ENCODE results near the gene TANGO6. TPM values are rescaled to one million over a fixed set of nuclear protein-coding genes. Genes with fewer than 3 reads are reported as not detected.
A peak's percentile ranks its signal among the peaks of the same experiment; 100 is the strongest.

Gene TANGO6
- total RNA-seq, 1 donor from 2014 or later, result 11.1 TPM

DNA sequence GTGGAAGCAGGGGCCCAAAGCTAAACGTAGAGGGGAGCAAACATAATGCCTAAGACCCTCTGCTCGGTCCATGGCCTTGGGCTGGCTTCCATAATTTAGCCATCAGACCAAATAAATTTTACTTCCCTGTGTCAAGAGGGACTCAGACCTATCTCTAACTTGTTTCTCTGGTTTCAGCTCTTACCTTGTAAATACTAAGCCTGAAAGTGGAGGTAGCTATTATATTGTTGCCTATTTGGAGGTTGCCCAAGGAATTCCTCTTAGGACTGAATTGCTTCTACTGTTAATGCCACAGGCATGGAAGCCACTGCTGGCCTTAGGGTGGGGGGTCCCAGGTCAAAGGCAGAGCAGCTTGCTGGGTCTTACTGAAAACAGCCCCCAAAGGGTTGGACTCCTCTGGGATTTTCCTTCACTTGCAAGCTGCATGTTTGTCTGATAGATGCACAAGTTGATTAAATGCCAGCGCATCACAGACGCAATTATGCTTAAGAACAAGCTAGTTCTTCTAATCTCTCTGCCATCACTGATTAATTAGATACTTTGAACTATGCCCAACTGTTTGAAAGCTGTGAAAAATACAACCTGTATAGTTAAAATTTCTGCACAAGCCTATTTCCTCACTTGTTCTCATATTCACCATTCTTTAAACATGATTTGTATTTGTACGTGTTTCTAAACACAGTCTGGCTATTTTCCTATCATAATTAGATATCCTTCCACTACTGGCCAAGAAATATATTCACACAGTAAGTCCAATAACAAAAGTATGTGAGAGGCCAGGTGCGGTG lies 194.2 kb downstream of the TANGO6 start:
- Mint-ChIP-seq H3K36me3 (ENCODE audit: low read depth) (peaks cover 12% of the 10 kb centered on the region), H3K27ac (ENCODE audit: unreplicated experiment) (no peak overlapping the region), H3K9me3 (ENCODE audit: low read depth) (no peaks in the 10 kb centered on the region), H3K4me3 (ENCODE audit: unreplicated experiment) (no peak overlapping the region), H3K27me3 (ENCODE audit: low read depth) (no peaks in the 10 kb centered on the region), H3K4me1 (ENCODE audit: low read depth) (peaks cover 24% of the 10 kb centered on the region)
- TF ChIP-seq, protein P1, sequence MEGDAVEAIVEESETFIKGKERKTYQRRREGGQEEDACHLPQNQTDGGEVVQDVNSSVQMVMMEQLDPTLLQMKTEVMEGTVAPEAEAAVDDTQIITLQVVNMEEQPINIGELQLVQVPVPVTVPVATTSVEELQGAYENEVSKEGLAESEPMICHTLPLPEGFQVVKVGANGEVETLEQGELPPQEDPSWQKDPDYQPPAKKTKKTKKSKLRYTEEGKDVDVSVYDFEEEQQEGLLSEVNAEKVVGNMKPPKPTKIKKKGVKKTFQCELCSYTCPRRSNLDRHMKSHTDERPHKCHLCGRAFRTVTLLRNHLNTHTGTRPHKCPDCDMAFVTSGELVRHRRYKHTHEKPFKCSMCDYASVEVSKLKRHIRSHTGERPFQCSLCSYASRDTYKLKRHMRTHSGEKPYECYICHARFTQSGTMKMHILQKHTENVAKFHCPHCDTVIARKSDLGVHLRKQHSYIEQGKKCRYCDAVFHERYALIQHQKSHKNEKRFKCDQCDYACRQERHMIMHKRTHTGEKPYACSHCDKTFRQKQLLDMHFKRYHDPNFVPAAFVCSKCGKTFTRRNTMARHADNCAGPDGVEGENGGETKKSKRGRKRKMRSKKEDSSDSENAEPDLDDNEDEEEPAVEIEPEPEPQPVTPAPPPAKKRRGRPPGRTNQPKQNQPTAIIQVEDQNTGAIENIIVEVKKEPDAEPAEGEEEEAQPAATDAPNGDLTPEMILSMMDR (IDR thresholded peaks at IDR 0.05), result no peak
- no peak for DNase-seq (ENCODE audit: low spot score)

DNA sequence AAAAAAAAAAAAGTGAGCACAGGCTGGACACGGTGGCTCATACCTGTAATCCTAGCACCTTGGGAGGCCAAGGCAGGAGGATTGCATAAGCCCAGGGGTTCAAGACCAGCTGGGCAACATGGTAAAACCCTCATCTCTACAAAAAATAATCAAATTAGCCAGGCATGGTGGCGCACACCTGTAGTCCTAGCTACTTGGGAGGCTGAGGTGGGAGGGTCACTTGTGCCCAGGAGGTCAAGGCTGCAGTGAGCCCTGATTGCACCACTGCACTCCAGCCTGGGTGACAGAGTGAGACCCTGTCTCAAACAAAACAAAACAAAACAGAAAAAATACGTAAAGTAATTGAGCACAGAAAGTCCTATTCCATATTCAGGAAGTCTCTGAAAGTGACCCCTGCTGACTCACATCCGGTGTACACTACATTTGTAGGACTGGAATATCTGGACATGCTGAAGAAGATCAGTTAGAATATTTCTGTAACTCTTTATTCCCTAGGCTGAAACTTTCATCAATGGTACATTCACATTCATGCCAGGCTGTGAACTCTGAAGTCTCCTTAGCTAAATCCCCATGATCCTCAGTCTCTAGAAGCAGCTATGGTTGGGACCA lies 196.1 kb downstream of the TANGO6 start:
- H3K36me3 Mint-ChIP-seq (ENCODE audit: low read depth), result peaks cover 13% of the 10 kb centered on the region
- peaks cover 27% of the 10 kb centered on the region for H3K4me1 Mint-ChIP-seq (ENCODE audit: low read depth)
- H3K27ac Mint-ChIP-seq (ENCODE audit: unreplicated experiment), result peak overlapping the region; percentile 49
- no peaks in the 10 kb centered on the region for H3K27me3 Mint-ChIP-seq (ENCODE audit: low read depth)
- DNase-seq (ENCODE audit: low spot score), result no peak
- H3K9me3 Mint-ChIP-seq (ENCODE audit: low read depth), result no peaks in the 10 kb centered on the region
- TF ChIP-seq, protein P1 (IDR thresholded peaks at IDR 0.05), result no peak
- H3K4me3 Mint-ChIP-seq (ENCODE audit: unreplicated experiment), result no peak overlapping the region

DNA sequence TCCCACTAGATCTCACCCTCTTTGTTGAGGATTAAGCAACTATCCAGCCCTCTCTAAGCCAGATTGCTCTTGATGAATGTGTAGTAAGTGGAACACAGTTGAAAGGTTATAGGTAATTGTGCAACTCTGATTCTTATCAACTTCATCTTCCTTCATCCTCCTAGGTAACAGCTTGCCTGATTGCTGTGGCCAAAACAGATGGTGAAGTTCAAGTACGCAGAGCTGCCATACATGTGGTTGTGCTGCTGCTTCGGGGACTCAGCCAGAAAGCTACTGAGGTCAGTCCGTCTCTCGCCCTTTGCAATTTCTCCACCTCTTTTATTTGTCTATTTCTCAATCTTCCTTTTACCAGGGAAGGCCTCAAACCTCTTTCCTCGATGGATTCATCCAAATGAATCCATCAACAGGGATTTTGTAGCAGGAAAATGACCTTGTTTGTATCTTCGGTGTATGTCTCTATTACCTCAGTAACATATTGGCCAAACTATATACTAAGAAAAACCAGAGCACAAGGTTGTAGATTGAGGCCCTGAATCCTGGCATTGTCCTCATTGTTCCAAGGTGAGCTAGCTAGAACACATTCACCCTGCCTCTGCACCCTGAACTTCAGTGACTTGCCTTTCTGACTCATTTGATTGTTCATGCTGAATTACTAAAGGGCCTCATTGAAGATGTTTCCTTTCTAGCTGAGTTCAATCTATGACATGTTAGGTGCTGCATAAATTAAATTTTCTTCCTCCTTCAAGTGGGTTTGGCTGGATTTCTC lies 197.0 kb downstream of the TANGO6 start:
- Mint-ChIP-seq H3K9me3 (ENCODE audit: low read depth) (no peaks in the 10 kb centered on the region), H3K27me3 (ENCODE audit: low read depth) (no peaks in the 10 kb centered on the region), H3K4me1 (ENCODE audit: low read depth) (peaks cover 27% of the 10 kb centered on the region), H3K4me3 (ENCODE audit: unreplicated experiment) (no peak overlapping the region), H3K27ac (ENCODE audit: unreplicated experiment) (no peak overlapping the region), H3K36me3 (ENCODE audit: low read depth) (peaks cover 13% of the 10 kb centered on the region)
- no peak for DNase-seq (ENCODE audit: low spot score)
- TF ChIP-seq, protein P1 (IDR thresholded peaks at IDR 0.05), result no peak

DNA sequence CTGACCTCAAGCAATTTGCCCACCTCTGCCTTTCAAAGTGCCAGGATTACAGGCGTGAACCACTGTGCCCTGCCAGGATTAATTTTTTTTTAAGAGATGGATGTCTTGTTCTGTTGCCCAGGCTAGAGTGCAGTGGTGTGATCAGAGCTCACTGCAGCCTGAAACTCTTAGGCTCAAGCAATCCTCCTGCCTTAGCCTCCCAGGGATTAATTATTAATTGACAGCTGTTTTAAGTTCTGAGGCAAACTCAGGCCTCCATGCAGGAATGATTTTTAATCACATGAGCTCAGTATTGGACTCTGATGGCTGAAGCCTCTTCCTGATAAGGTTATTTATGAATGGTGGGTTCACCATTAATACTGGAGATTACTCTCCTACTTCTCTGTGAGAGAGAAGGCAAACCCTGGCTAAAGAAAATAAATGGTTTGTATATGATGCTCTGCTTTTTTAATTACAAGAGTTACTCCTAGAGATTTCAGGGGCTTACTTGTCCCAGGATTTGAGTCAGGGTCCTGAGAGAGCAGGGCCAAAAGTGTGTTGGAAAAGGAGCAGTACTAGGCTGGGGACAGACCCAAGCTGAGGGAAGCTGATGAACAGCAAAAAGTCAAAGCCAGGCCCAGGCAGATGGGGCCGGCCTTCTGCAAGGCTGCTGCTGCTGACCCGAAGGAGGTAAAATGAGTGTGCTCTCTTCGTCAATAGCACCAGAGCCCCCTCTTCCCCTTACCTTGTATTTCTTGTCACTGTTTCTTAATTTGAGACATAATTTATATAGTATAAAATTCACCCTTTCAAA lies 205.2 kb downstream of the TANGO6 start:
- Mint-ChIP-seq H3K36me3 (ENCODE audit: low read depth) (peaks cover 5% of the 10 kb centered on the region), H3K27me3 (ENCODE audit: low read depth) (no peaks in the 10 kb centered on the region), H3K4me1 (ENCODE audit: low read depth) (peaks cover 21% of the 10 kb centered on the region), H3K9me3 (ENCODE audit: low read depth) (peaks cover 2% of the 10 kb centered on the region), H3K4me3 (ENCODE audit: unreplicated experiment) (no peak overlapping the region), H3K27ac (ENCODE audit: unreplicated experiment) (peak overlapping the region; percentile 91)
- TF ChIP-seq, protein P1 (IDR thresholded peaks at IDR 0.05), result no peak
- DNase-seq (ENCODE audit: low spot score), result no peak
